AG10803 (cell line): Measurements from ENCODE around the gene PIGL.

ENCODE experiments used
- DNase-seq: peaks from one replicate; pipeline ENCODE4 v3.0.0; 2010; ENCODE audit warnings: low read depth
- H3K4me3 ChIP-seq: 2 replicates; pipeline ENCODE4 v1.5.1; 2011; ENCODE audit warnings: mild to moderate bottlenecking, low read length, control low read depth
- CTCF ChIP-seq: conservative IDR thresholded peaks from 2 replicates; pipeline ENCODE4 v1.5.1; 2011; ENCODE audit warnings: mild to moderate bottlenecking, low read length, control low read depth, inconsistent platforms

Gene PIGL

GRCh38 chr17:16353317-16354174, 136.5 kb downstream of the PIGL start, which contains the start of gene CENPV:
TSS of gene CENPV (minus strand) at chr17:16353469. CDS start at chr17:16353436, 33 bp downstream.
- peak within 1 kb of the TSS; percentile 56 for H3K4me3 ChIP-seq
- peak; percentile 17 for DNase-seq
- no peak; the same call in 1 of the 2 replicates for TF ChIP-seq CTCF

- no peak for DNase-seq
- no peak overlapping the region for H3K4me3 ChIP-seq
- TF ChIP-seq CTCF: no peak
Observed at GRCh38 chr17:16354585-16354984, 137.6 kb downstream of the PIGL start.

GRCh38 chr17:16358394-16358793, 141.4 kb downstream of the PIGL start:
- no peak overlapping the region for H3K4me3 ChIP-seq
- no peak for TF ChIP-seq CTCF
- DNase-seq: no peak

GRCh38 chr17:16361874-16362273, 144.9 kb downstream of the PIGL start:
- no peak for TF ChIP-seq CTCF
- DNase-seq: no peak
- H3K4me3 ChIP-seq: no peak overlapping the region

- TF ChIP-seq CTCF: peak; percentile 98
- no peak overlapping the region for H3K4me3 ChIP-seq
- peak; percentile 64 for DNase-seq
Observed at GRCh38 chr17:16363749-16364536, 146.9 kb downstream of the PIGL start.

- TF ChIP-seq CTCF: no peak
- no peak for DNase-seq
- H3K4me3 ChIP-seq: no peak overlapping the region
Observed at GRCh38 chr17:16364625-16365024, 147.6 kb downstream of the PIGL start.
